GM23338 (cell line): Measurements from ENCODE around the gene WSCD2.

Source experiments
- EZH2 ChIP-seq: fragments of 200-600 bp; sonication (generic); IDR thresholded peaks from one replicate; pipeline ENCODE4 v1.8.0; 2017; ENCODE audit warnings: antibody characterized with exemption, mild to moderate bottlenecking, low read depth; ENCODE audit not compliant: unreplicated experiment
- EZH2phosphoT487 ChIP-seq: fragments of 200-600 bp; sonication (generic); IDR thresholded peaks from one replicate; pipeline ENCODE4 v1.8.1; 2018; ENCODE audit warnings: antibody characterized with exemption; ENCODE audit not compliant: unreplicated experiment
- JUNB ChIP-seq: IDR thresholded peaks from one replicate; pipeline ENCODE4 v1.6.1; 2016; ENCODE audit warnings: antibody characterized with exemption; ENCODE audit not compliant: unreplicated experiment
- POLR2AphosphoS5 ChIP-seq: IDR thresholded peaks from 2 replicates; pipeline ENCODE4 v1.6.1; 2016; ENCODE audit warnings: antibody characterized with exemption, low read depth
- TF ChIP-seq, protein P1 (sequence below), 2 experiments: fragments of 200-600 bp in 1 of 2; sonication (generic) in 1 of 2; conservative IDR thresholded peaks; 2 replicates each; pipeline versions ENCODE4 v1.5.1 to v1.6.1; 2016 to 2017; ENCODE audit warnings: antibody characterized with exemption in 2 of 2, low read depth in 2 of 2, mild to moderate bottlenecking in 2 of 2, moderate library complexity in 1 of 2
- TF ChIP-seq, protein P2 (sequence below): IDR thresholded peaks from 2 replicates; pipeline ENCODE4 v1.6.1; 2016; ENCODE audit warnings: antibody characterized with exemption
- TF ChIP-seq, protein P3 (sequence below): IDR thresholded peaks from one replicate; pipeline ENCODE4 v1.6.1; 2018; ENCODE audit warnings: antibody characterized with exemption; ENCODE audit not compliant: unreplicated experiment

DNA sequence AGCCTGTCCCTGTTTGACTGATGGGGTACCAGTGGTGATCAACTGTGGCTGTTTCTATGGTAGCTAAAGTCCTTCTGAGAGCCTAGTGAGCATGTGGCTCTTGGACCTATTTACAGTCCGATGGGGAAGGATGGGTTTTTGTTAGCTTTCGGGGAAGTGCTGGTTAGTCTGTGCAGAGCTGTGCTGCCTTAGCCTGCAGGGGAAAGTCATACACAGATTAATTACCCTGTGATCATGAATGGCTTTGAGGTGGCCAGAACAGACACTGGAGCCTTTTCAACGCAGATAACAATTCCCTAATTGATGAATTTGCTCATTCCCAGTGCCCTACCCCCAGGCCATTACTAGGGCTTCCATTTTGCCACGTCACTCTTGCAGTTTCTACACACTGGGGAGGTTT lies 99.7 kb downstream of the WSCD2 start:
- TF ChIP-seq, protein P1, sequence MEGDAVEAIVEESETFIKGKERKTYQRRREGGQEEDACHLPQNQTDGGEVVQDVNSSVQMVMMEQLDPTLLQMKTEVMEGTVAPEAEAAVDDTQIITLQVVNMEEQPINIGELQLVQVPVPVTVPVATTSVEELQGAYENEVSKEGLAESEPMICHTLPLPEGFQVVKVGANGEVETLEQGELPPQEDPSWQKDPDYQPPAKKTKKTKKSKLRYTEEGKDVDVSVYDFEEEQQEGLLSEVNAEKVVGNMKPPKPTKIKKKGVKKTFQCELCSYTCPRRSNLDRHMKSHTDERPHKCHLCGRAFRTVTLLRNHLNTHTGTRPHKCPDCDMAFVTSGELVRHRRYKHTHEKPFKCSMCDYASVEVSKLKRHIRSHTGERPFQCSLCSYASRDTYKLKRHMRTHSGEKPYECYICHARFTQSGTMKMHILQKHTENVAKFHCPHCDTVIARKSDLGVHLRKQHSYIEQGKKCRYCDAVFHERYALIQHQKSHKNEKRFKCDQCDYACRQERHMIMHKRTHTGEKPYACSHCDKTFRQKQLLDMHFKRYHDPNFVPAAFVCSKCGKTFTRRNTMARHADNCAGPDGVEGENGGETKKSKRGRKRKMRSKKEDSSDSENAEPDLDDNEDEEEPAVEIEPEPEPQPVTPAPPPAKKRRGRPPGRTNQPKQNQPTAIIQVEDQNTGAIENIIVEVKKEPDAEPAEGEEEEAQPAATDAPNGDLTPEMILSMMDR (conservative IDR thresholded peaks at IDR 0.05; ENCODE audit: low read depth in 2 of 2) = no peak
- TF ChIP-seq, protein P2, sequence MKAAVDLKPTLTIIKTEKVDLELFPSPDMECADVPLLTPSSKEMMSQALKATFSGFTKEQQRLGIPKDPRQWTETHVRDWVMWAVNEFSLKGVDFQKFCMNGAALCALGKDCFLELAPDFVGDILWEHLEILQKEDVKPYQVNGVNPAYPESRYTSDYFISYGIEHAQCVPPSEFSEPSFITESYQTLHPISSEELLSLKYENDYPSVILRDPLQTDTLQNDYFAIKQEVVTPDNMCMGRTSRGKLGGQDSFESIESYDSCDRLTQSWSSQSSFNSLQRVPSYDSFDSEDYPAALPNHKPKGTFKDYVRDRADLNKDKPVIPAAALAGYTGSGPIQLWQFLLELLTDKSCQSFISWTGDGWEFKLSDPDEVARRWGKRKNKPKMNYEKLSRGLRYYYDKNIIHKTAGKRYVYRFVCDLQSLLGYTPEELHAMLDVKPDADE = no peak
- TF ChIP-seq, protein P3, sequence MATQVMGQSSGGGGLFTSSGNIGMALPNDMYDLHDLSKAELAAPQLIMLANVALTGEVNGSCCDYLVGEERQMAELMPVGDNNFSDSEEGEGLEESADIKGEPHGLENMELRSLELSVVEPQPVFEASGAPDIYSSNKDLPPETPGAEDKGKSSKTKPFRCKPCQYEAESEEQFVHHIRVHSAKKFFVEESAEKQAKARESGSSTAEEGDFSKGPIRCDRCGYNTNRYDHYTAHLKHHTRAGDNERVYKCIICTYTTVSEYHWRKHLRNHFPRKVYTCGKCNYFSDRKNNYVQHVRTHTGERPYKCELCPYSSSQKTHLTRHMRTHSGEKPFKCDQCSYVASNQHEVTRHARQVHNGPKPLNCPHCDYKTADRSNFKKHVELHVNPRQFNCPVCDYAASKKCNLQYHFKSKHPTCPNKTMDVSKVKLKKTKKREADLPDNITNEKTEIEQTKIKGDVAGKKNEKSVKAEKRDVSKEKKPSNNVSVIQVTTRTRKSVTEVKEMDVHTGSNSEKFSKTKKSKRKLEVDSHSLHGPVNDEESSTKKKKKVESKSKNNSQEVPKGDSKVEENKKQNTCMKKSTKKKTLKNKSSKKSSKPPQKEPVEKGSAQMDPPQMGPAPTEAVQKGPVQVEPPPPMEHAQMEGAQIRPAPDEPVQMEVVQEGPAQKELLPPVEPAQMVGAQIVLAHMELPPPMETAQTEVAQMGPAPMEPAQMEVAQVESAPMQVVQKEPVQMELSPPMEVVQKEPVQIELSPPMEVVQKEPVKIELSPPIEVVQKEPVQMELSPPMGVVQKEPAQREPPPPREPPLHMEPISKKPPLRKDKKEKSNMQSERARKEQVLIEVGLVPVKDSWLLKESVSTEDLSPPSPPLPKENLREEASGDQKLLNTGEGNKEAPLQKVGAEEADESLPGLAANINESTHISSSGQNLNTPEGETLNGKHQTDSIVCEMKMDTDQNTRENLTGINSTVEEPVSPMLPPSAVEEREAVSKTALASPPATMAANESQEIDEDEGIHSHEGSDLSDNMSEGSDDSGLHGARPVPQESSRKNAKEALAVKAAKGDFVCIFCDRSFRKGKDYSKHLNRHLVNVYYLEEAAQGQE = no peak
- TF ChIP-seq POLR2AphosphoS5 (no peak), EZH2phosphoT487 (no peak), EZH2 (no peak), JUNB (no peak)
